Measurements from ENCODE around the gene RNF138. TPM values are rescaled to one million over a fixed set of nuclear protein-coding genes. Genes with fewer than 3 reads are reported as not detected.

The RNF138 gene
- total and polyA plus RNA-seq, 4 donors: 6.9 to 24.7 (median 12.3) TPM

DNA sequence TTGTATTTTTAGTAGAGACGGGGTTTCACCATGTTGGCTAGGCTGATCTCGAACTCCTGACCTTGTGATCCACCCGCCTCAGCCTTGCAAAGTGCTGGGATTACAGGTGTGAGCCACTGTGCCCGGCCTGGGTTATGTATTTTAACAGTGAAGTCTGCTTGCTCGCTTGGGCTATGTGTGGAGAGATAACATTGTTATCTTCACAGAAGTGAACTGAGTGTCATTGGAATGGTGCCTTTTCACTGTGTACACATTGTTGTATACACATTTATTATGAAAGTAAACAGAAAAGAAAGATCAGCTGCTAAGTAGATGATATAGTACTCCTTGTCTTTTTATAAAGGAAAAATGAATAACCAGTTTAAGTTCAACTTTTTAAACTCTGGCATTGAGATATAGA lies 30.4 kb downstream of the RNF138 start:
- TF ChIP-seq, protein P1, sequence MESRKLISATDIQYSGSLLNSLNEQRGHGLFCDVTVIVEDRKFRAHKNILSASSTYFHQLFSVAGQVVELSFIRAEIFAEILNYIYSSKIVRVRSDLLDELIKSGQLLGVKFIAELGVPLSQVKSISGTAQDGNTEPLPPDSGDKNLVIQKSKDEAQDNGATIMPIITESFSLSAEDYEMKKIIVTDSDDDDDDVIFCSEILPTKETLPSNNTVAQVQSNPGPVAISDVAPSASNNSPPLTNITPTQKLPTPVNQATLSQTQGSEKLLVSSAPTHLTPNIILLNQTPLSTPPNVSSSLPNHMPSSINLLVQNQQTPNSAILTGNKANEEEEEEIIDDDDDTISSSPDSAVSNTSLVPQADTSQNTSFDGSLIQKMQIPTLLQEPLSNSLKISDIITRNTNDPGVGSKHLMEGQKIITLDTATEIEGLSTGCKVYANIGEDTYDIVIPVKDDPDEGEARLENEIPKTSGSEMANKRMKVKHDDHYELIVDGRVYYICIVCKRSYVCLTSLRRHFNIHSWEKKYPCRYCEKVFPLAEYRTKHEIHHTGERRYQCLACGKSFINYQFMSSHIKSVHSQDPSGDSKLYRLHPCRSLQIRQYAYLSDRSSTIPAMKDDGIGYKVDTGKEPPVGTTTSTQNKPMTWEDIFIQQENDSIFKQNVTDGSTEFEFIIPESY (IDR thresholded peaks at IDR 0.05): no peak
- TF ChIP-seq HNF4A (conservative IDR thresholded peaks at IDR 0.05) (no peak), TAF1 (conservative IDR thresholded peaks at IDR 0.05) (no peak), RAD21 (IDR thresholded peaks at IDR 0.05) (no peak), NR2F2 (IDR thresholded peaks at IDR 0.05) (no peak), FOXA1 (IDR thresholded peaks at IDR 0.05) (no peak)
- TF ChIP-seq, protein P2, sequence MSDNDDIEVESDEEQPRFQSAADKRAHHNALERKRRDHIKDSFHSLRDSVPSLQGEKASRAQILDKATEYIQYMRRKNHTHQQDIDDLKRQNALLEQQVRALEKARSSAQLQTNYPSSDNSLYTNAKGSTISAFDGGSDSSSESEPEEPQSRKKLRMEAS (IDR thresholded peaks at IDR 0.05): no peak
- TF ChIP-seq, protein P3, sequence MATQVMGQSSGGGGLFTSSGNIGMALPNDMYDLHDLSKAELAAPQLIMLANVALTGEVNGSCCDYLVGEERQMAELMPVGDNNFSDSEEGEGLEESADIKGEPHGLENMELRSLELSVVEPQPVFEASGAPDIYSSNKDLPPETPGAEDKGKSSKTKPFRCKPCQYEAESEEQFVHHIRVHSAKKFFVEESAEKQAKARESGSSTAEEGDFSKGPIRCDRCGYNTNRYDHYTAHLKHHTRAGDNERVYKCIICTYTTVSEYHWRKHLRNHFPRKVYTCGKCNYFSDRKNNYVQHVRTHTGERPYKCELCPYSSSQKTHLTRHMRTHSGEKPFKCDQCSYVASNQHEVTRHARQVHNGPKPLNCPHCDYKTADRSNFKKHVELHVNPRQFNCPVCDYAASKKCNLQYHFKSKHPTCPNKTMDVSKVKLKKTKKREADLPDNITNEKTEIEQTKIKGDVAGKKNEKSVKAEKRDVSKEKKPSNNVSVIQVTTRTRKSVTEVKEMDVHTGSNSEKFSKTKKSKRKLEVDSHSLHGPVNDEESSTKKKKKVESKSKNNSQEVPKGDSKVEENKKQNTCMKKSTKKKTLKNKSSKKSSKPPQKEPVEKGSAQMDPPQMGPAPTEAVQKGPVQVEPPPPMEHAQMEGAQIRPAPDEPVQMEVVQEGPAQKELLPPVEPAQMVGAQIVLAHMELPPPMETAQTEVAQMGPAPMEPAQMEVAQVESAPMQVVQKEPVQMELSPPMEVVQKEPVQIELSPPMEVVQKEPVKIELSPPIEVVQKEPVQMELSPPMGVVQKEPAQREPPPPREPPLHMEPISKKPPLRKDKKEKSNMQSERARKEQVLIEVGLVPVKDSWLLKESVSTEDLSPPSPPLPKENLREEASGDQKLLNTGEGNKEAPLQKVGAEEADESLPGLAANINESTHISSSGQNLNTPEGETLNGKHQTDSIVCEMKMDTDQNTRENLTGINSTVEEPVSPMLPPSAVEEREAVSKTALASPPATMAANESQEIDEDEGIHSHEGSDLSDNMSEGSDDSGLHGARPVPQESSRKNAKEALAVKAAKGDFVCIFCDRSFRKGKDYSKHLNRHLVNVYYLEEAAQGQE (IDR thresholded peaks at IDR 0.05): no peak
- Histone ChIP-seq H3K27ac (ENCODE audit: low read depth in 1 of 2, low read length in 2 of 2) (no peak overlapping the region), H3K36me3 (ENCODE audit: control insufficient read depth in 4 of 4, insufficient read depth in 3 of 4, low read depth in 1 of 4, low read length in 3 of 4) (peaks cover 2 to 31% (median 9%) of the 10 kb centered on the region in 4 donors), H3K9ac (ENCODE audit: low read depth in 1 of 2, low read length in 2 of 2) (no peak overlapping the region), H3K27me3 (ENCODE audit: control insufficient read depth in 4 of 4, insufficient read depth in 4 of 4, low read length in 3 of 4) (no peaks in the 10 kb centered on the region), H3K4me3 (ENCODE audit: low read depth in 1 of 3, low read length in 3 of 3) (no peak overlapping the region), H3K9me3 (ENCODE audit: control insufficient read depth in 4 of 4, low read length in 3 of 4) (no peaks in the 10 kb centered on the region), H3K4me1 (ENCODE audit: control insufficient read depth in 4 of 4, insufficient read depth in 4 of 4, low read length in 3 of 4) (peaks cover 0 to 4% (median under 1%) of the 10 kb centered on the region in 4 donors)
- 45% methylated on average over 5 of the region's 5 CpGs for WGBS
- no peak for DNase-seq (ENCODE audit: low spot score)

DNA sequence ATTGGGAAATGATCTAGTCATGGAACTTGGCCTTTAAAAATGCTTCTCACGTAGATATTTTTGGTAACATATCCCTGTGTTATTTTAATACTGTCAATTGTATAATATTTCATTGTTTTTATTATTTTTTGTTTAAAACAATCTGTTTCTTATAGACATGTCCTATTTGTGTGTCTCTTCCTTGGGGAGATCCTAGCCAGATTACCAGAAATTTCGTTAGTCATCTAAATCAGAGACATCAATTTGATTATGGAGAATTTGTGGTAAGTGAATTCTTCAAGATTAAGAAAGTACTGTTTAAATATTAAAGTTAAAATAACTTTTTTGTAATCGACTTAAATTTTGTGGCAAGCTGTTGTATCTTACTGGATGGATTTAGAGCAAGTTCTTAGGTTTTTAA lies 34.9 kb downstream of the RNF138 start:
- no peak for TF ChIP-seq HNF4A (conservative IDR thresholded peaks at IDR 0.05)
- TF ChIP-seq RXRA (IDR thresholded peaks at IDR 0.05): no peak
- TF ChIP-seq HNF4G (IDR thresholded peaks at IDR 0.05): no peak
- TF ChIP-seq TAF1 (conservative IDR thresholded peaks at IDR 0.05): no peak
- TF ChIP-seq, protein P1 (IDR thresholded peaks at IDR 0.05): no peak
- TF ChIP-seq, protein P4, sequence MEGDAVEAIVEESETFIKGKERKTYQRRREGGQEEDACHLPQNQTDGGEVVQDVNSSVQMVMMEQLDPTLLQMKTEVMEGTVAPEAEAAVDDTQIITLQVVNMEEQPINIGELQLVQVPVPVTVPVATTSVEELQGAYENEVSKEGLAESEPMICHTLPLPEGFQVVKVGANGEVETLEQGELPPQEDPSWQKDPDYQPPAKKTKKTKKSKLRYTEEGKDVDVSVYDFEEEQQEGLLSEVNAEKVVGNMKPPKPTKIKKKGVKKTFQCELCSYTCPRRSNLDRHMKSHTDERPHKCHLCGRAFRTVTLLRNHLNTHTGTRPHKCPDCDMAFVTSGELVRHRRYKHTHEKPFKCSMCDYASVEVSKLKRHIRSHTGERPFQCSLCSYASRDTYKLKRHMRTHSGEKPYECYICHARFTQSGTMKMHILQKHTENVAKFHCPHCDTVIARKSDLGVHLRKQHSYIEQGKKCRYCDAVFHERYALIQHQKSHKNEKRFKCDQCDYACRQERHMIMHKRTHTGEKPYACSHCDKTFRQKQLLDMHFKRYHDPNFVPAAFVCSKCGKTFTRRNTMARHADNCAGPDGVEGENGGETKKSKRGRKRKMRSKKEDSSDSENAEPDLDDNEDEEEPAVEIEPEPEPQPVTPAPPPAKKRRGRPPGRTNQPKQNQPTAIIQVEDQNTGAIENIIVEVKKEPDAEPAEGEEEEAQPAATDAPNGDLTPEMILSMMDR (IDR thresholded peaks at IDR 0.05; ENCODE audit: low read depth, low read length, missing input control): no peak
- TF ChIP-seq, protein P3 (IDR thresholded peaks at IDR 0.05): no peak
- no peak for TF ChIP-seq JUND (IDR thresholded peaks at IDR 0.05)
- H3K4me1 ChIP-seq (ENCODE audit: control insufficient read depth in 4 of 4, insufficient read depth in 4 of 4, low read length in 3 of 4): peaks cover 0 to 3% (median under 1%) of the 10 kb centered on the region in 4 donors
- no peak overlapping the region for H3K4me3 ChIP-seq (ENCODE audit: low read depth in 1 of 3, low read length in 3 of 3)
- H3K27me3 ChIP-seq (ENCODE audit: control insufficient read depth in 4 of 4, insufficient read depth in 4 of 4, low read length in 3 of 4): no peaks in the 10 kb centered on the region
- no peaks in the 10 kb centered on the region for H3K9me3 ChIP-seq (ENCODE audit: control insufficient read depth in 4 of 4, low read length in 3 of 4)
- no peak overlapping the region for H3K27ac ChIP-seq (ENCODE audit: low read depth in 1 of 2, low read length in 2 of 2)
- WGBS: 94% methylated on average over 3 of the region's 3 CpGs
- DNase-seq (ENCODE audit: low spot score): no peak
- peaks cover 2 to 34% (median 16%) of the 10 kb centered on the region in 4 donors for H3K36me3 ChIP-seq (ENCODE audit: control insufficient read depth in 4 of 4, insufficient read depth in 3 of 4, low read depth in 1 of 4, low read length in 3 of 4)
- no peak overlapping the region for H3K9ac ChIP-seq (ENCODE audit: low read depth in 1 of 2, low read length in 2 of 2)
